GM12801 (cell line): Measurements from ENCODE around the gene CEMIP.

Experiments used
- TF ChIP-seq, protein P1 (sequence below): IDR thresholded peaks from one replicate; pipeline ENCODE4 v1.5.1; 2011; ENCODE audit warnings: control low read depth; ENCODE audit not compliant: insufficient read length; ENCODE audit errors: extremely low read depth

CEMIP gene

DNA sequence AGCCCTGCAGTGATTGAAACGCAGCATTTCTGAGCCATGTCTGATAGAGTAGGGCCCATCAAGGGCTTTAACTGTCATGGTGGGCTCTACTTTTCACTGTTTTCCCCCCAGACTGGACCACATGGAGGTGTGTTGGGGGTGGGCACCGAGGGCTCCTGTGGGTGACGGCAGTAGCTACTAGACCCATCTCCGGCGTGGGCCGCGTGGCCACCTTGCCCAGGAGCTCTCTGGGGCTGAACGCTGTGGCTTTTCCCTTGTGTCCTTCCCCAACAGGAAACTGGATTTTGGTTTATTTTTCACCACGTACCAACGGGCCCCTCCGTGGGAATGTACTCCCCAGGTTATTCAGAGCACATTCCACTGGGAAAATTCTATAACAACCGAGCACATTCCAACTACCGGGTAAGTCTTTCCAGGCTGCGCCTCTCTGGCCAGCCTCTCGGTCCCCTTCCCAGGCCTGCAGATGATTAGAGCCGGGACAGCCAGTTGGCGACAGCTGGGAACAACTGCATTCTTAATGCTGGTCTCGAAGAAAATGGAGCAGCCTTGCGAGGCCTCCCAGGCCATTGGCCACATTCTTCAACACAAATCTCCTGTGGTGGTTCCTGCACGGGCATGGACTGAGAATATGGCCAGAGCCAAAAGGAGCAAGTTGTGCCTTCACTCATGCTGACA is 142.7 kb downstream of the CEMIP start:
- TF ChIP-seq, protein P1, sequence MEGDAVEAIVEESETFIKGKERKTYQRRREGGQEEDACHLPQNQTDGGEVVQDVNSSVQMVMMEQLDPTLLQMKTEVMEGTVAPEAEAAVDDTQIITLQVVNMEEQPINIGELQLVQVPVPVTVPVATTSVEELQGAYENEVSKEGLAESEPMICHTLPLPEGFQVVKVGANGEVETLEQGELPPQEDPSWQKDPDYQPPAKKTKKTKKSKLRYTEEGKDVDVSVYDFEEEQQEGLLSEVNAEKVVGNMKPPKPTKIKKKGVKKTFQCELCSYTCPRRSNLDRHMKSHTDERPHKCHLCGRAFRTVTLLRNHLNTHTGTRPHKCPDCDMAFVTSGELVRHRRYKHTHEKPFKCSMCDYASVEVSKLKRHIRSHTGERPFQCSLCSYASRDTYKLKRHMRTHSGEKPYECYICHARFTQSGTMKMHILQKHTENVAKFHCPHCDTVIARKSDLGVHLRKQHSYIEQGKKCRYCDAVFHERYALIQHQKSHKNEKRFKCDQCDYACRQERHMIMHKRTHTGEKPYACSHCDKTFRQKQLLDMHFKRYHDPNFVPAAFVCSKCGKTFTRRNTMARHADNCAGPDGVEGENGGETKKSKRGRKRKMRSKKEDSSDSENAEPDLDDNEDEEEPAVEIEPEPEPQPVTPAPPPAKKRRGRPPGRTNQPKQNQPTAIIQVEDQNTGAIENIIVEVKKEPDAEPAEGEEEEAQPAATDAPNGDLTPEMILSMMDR: no peak

DNA sequence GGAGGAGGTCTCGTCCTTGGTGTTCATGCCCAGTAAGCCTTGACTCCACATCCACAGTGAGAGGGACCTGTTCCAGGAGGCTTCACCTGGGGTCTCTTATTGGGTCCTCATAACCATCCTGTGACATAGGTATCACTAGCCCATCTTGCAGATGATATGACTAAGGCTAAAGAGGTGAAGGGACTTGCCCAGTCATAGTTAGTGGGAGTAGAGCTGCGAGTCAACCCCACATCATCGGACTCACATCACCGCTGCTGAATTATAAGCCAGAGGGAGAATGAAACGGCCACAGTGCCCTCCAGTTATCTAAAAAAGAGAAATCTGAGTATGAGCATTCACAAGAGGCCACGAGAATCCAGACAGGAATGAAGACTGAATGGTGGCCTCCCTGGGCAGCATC is 144.5 kb downstream of the CEMIP start:
- TF ChIP-seq, protein P1: no peak

DNA sequence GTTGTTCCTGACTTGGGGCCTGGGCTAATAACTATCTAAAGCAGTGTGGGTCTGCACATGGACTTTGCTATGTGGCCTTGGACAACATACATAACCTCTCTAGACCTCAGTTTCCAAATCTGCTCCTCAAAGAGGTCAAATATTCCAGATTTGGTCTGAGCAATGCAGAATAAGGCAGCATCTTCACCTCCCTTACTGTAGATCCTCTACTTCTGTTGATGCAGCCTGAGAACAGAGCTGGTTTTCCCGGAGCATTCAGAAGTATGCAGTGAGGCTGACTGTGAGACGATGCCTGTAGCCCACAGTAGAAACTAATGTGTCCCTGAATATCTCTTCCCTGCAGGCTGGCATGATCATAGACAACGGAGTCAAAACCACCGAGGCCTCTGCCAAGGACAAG is 145.1 kb downstream of the CEMIP start:
- TF ChIP-seq, protein P1: no peak

- TF ChIP-seq, protein P1: no peak
These were observed 146.5 kb downstream of the CEMIP start for GRCh38 chr15:80925597-80926059.

DNA sequence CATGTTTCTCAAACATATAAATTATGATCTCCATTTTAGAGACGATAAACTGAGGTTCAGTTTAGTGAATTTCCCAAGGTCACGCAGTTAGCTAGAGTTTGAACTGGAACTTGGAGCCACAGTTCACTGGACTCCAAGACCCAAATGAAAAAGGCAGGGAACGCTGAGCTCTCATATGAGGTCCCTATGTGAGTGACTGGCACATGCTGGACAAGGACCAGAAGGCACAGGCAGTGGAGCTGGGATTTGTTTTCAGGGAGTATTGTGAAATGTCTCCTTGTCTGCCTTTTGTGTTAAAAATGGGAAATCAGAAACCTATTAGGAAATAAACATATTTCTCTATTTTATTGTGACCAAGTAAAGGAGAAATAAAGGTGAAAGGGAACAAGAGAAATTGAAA is 147.0 kb downstream of the CEMIP start:
- TF ChIP-seq, protein P1: no peak

DNA sequence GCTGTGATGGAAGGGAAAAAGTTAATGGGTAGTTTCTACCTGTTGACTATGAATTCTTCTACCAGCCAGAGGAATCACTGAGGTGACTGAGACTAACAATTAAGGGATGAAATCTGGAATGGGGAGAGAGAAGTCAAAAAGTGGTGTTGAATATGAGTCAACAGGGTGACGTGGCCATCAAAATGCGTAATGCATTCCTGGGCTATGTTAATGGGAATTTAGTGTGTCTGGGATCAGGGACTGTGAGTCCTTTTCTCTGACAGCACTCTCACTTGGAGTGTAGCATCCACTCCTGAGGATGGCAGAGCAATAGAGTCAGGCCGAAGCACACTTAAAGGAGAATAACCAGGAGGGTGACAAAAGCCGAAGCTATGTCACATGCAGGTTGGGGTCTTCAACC is 150.1 kb downstream of the CEMIP start:
- TF ChIP-seq, protein P1: no peak

DNA sequence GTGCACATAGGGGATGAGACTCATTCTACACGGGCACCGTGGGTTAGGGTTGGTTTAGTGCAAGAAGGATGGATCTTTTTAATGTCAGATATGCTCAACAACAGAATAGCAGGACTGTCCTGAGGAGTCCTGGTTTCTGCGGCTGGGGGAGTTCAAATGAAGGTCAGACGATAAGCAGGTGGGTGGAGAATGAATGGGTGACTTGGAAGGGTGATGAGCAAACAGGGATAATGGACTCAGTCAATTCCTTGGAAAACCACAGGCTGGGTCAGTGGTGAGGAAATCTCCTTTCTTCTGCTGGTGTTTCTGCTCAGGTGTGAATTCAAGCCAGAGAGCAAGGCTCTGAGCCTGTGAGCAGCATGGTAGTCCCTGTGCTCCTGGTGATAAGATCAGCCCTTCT is 150.5 kb downstream of the CEMIP start:
- TF ChIP-seq, protein P1: no peak
